ENCODE data around the gene FAM120AOS.

FAM120AOS gene

GRCh38 chr9:93417538-93417937 lies 35.8 kb downstream of the FAM120AOS start:
- TF ChIP-seq, protein P1, sequence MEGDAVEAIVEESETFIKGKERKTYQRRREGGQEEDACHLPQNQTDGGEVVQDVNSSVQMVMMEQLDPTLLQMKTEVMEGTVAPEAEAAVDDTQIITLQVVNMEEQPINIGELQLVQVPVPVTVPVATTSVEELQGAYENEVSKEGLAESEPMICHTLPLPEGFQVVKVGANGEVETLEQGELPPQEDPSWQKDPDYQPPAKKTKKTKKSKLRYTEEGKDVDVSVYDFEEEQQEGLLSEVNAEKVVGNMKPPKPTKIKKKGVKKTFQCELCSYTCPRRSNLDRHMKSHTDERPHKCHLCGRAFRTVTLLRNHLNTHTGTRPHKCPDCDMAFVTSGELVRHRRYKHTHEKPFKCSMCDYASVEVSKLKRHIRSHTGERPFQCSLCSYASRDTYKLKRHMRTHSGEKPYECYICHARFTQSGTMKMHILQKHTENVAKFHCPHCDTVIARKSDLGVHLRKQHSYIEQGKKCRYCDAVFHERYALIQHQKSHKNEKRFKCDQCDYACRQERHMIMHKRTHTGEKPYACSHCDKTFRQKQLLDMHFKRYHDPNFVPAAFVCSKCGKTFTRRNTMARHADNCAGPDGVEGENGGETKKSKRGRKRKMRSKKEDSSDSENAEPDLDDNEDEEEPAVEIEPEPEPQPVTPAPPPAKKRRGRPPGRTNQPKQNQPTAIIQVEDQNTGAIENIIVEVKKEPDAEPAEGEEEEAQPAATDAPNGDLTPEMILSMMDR (IDR thresholded peaks at IDR 0.05; ENCODE audit: poor library complexity, severe bottlenecking), result no peak
- Histone ChIP-seq H3K9me3 (ENCODE audit: severe bottlenecking) (peaks cover 4% of the 10 kb centered on the region), H3K27ac (ENCODE audit: poor library complexity, severe bottlenecking) (no peak overlapping the region), H3K4me3 (ENCODE audit: severe bottlenecking) (no peak overlapping the region), H3K27me3 (ENCODE audit: insufficient read depth, poor library complexity, severe bottlenecking) (no peaks in the 10 kb centered on the region), H3K4me1 (ENCODE audit: insufficient read depth, poor library complexity, severe bottlenecking) (no peaks in the 10 kb centered on the region), H3K36me3 (ENCODE audit: low read depth) (no peaks in the 10 kb centered on the region)
- ATAC-seq (ENCODE audit: low read depth) (no peak), DNase-seq (ENCODE audit: low spot score) (no peak)

GRCh38 chr9:93416530-93417235 lies 36.7 kb downstream of the FAM120AOS start:
- Histone ChIP-seq H3K36me3 (ENCODE audit: low read depth) (no peaks in the 10 kb centered on the region), H3K27me3 (ENCODE audit: insufficient read depth, poor library complexity, severe bottlenecking) (no peaks in the 10 kb centered on the region), H3K27ac (ENCODE audit: poor library complexity, severe bottlenecking) (no peak overlapping the region), H3K4me1 (ENCODE audit: insufficient read depth, poor library complexity, severe bottlenecking) (no peaks in the 10 kb centered on the region), H3K4me3 (ENCODE audit: severe bottlenecking) (no peak overlapping the region), H3K9me3 (ENCODE audit: severe bottlenecking) (peaks cover 4% of the 10 kb centered on the region)
- DNase-seq (ENCODE audit: low spot score) (no peak), ATAC-seq (ENCODE audit: low read depth) (no peak)
- TF ChIP-seq, protein P1 (IDR thresholded peaks at IDR 0.05; ENCODE audit: poor library complexity, severe bottlenecking), result no peak

DNA sequence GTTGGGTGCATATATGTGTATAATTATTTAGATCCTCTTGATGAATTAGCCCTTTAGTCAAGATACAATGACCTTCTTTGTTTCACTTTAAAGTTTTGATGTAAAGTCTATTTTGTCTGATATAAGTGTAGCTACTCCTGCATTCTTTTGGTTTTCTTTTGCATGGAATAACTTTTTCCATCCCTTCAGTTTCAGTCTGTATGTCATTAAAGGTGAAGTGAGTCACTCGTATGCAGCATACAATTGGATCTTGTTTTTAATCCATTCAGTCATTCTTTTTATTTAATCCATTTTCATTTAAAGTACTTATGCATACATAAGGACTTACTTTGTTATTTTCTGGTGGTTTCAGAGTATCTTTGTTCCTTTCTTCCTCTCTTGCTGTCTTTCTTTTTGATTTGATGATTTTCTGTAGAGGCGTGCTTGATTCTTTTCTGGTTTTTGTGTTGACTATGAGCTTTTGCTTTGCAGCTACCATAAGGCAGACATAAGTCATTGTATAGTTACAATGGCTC lies 38.1 kb downstream of the FAM120AOS start:
- DNase-seq (ENCODE audit: low spot score), result no peak
- TF ChIP-seq, protein P1 (IDR thresholded peaks at IDR 0.05; ENCODE audit: poor library complexity, severe bottlenecking), result no peak
- Histone ChIP-seq H3K27me3 (ENCODE audit: insufficient read depth, poor library complexity, severe bottlenecking) (peaks cover 9% of the 10 kb centered on the region), H3K9me3 (ENCODE audit: severe bottlenecking) (peaks cover 4% of the 10 kb centered on the region), H3K4me3 (ENCODE audit: severe bottlenecking) (no peak overlapping the region), H3K27ac (ENCODE audit: poor library complexity, severe bottlenecking) (no peak overlapping the region), H3K36me3 (ENCODE audit: low read depth) (no peaks in the 10 kb centered on the region), H3K4me1 (ENCODE audit: insufficient read depth, poor library complexity, severe bottlenecking) (no peaks in the 10 kb centered on the region)
- ATAC-seq (ENCODE audit: low read depth), result no peak

- Histone ChIP-seq H3K27ac (ENCODE audit: poor library complexity, severe bottlenecking) (no peak overlapping the region), H3K36me3 (ENCODE audit: low read depth) (no peaks in the 10 kb centered on the region), H3K4me1 (ENCODE audit: insufficient read depth, poor library complexity, severe bottlenecking) (no peaks in the 10 kb centered on the region), H3K4me3 (ENCODE audit: severe bottlenecking) (no peak overlapping the region), H3K27me3 (ENCODE audit: insufficient read depth, poor library complexity, severe bottlenecking) (peaks cover 9% of the 10 kb centered on the region), H3K9me3 (ENCODE audit: severe bottlenecking) (peaks cover 4% of the 10 kb centered on the region)
- TF ChIP-seq, protein P1 (IDR thresholded peaks at IDR 0.05; ENCODE audit: poor library complexity, severe bottlenecking), result no peak
- DNase-seq (ENCODE audit: low spot score), result no peak
- no peak for ATAC-seq (ENCODE audit: low read depth)
These were observed 39.9 kb downstream of the FAM120AOS start for GRCh38 chr9:93413530-93413929.

- H3K27me3 ChIP-seq (ENCODE audit: insufficient read depth, poor library complexity, severe bottlenecking), result peaks cover 7% of the 10 kb centered on the region
- no peak overlapping the region for H3K27ac ChIP-seq (ENCODE audit: poor library complexity, severe bottlenecking)
- H3K9me3 ChIP-seq (ENCODE audit: severe bottlenecking), result no peaks in the 10 kb centered on the region
- TF ChIP-seq, protein P1 (IDR thresholded peaks at IDR 0.05; ENCODE audit: poor library complexity, severe bottlenecking), result no peak
- H3K36me3 ChIP-seq (ENCODE audit: low read depth), result no peaks in the 10 kb centered on the region
- H3K4me3 ChIP-seq (ENCODE audit: severe bottlenecking), result no peak overlapping the region
- no peak for ATAC-seq (ENCODE audit: low read depth)
- H3K4me1 ChIP-seq (ENCODE audit: insufficient read depth, poor library complexity, severe bottlenecking), result no peaks in the 10 kb centered on the region
- no peak for DNase-seq (ENCODE audit: low spot score)
These were observed 47.0 kb downstream of the FAM120AOS start for GRCh38 chr9:93406371-93406770.

All from RWPE2 (cell line).